Measurements from ENCODE around the gene FBXO7.

DNA sequence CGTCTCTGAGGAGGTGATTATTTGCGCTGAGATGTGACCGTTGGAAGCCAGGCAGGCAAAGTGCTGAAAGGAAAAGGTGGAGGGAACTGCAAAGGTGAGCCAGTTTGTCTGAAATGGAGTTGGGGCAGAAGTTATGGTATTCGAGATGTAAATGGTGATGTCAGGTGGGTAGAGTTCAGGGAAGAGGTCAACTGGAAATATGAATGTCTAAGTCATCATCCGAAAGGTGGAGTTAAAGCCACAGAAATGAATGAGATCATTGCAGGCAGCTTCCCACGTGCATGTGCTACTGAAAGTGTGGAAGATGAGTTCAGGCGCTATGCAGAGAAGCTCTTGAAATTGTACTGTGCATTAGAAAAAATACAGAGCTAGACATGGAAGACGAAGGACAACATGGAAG is 8.1 kb upstream of the FBXO7 start:
- TF ChIP-seq CTCF (IDR thresholded peaks at IDR 0.05; ENCODE audit: low read length) (no peak), EZH2 (optimal IDR thresholded peaks at IDR 0.05; ENCODE audit: low read depth, low read length) (no peak)

Data from MM.1S (cell line).